ENCODE results near the gene SNAPC3.

DNA sequence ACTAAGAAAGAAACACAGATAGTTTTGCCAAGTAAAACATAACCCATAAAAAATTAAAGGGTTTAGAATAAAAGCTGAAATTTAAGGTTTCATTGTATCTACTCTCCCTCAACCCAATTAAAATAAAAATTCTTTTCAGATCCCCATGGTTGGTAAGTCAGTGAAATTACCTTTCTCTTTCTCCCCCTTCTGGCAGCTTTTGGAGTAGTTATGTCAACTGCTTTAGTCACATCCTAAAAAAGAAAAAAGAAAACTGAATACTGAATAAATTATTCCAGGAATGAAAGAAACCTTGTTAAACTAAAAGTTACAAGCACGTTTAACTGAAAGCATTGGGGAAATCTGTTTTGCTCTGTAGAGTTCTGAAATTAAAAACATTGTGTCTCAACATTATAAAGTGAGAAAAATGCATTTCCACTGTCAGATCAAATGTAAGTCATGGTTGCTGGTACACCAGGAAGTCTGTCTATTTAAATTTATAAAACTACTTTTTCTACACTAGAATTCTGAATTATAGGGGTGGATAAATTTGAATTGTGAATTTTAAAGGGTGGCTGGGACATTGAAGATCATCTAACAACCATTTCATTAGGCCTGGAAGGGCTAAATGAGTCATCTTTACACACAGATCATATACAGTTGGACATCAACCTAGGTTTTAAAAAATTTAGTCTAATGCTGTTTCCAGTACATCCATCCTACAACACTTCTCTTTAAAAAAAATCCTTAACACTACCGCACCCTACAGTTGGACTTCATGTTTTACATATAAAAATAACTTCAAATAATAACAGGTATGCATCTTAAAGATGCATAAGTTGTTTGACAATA lies 63.4 kb downstream of the SNAPC3 start:
- no peak for TF ChIP-seq CREB1 (CRISPR knock-in tag; IDR thresholded peaks at IDR 0.05)
- TF ChIP-seq, protein P1, sequence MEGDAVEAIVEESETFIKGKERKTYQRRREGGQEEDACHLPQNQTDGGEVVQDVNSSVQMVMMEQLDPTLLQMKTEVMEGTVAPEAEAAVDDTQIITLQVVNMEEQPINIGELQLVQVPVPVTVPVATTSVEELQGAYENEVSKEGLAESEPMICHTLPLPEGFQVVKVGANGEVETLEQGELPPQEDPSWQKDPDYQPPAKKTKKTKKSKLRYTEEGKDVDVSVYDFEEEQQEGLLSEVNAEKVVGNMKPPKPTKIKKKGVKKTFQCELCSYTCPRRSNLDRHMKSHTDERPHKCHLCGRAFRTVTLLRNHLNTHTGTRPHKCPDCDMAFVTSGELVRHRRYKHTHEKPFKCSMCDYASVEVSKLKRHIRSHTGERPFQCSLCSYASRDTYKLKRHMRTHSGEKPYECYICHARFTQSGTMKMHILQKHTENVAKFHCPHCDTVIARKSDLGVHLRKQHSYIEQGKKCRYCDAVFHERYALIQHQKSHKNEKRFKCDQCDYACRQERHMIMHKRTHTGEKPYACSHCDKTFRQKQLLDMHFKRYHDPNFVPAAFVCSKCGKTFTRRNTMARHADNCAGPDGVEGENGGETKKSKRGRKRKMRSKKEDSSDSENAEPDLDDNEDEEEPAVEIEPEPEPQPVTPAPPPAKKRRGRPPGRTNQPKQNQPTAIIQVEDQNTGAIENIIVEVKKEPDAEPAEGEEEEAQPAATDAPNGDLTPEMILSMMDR (IDR thresholded peaks at IDR 0.05) = no peak
- TF ChIP-seq, protein P2, sequence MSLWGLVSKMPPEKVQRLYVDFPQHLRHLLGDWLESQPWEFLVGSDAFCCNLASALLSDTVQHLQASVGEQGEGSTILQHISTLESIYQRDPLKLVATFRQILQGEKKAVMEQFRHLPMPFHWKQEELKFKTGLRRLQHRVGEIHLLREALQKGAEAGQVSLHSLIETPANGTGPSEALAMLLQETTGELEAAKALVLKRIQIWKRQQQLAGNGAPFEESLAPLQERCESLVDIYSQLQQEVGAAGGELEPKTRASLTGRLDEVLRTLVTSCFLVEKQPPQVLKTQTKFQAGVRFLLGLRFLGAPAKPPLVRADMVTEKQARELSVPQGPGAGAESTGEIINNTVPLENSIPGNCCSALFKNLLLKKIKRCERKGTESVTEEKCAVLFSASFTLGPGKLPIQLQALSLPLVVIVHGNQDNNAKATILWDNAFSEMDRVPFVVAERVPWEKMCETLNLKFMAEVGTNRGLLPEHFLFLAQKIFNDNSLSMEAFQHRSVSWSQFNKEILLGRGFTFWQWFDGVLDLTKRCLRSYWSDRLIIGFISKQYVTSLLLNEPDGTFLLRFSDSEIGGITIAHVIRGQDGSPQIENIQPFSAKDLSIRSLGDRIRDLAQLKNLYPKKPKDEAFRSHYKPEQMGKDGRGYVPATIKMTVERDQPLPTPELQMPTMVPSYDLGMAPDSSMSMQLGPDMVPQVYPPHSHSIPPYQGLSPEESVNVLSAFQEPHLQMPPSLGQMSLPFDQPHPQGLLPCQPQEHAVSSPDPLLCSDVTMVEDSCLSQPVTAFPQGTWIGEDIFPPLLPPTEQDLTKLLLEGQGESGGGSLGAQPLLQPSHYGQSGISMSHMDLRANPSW (CRISPR knock-in tag; conservative IDR thresholded peaks at IDR 0.05; ENCODE audit: low read depth) = no peak
- TF ChIP-seq, protein P3, sequence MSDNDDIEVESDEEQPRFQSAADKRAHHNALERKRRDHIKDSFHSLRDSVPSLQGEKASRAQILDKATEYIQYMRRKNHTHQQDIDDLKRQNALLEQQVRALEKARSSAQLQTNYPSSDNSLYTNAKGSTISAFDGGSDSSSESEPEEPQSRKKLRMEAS (CRISPR knock-in tag; IDR thresholded peaks at IDR 0.05) = no peak
- TF ChIP-seq, protein P4, sequence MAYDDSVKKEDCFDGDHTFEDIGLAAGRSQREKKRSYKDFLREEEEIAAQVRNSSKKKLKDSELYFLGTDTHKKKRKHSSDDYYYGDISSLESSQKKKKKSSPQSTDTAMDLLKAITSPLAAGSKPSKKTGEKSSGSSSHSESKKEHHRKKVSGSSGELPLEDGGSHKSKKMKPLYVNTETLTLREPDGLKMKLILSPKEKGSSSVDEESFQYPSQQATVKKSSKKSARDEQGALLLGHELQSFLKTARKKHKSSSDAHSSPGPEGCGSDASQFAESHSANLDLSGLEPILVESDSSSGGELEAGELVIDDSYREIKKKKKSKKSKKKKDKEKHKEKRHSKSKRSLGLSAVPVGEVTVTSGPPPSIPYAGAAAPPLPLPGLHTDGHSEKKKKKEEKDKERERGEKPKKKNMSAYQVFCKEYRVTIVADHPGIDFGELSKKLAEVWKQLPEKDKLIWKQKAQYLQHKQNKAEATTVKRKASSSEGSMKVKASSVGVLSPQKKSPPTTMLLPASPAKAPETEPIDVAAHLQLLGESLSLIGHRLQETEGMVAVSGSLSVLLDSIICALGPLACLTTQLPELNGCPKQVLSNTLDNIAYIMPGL (CRISPR knock-in tag; IDR thresholded peaks at IDR 0.05) = no peak
- TF ChIP-seq, protein P5, sequence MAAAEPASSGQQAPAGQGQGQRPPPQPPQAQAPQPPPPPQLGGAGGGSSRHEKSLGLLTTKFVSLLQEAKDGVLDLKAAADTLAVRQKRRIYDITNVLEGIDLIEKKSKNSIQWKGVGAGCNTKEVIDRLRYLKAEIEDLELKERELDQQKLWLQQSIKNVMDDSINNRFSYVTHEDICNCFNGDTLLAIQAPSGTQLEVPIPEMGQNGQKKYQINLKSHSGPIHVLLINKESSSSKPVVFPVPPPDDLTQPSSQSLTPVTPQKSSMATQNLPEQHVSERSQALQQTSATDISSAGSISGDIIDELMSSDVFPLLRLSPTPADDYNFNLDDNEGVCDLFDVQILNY (CRISPR knock-in tag; IDR thresholded peaks at IDR 0.05) = no peak
